ENCODE data around the gene SDK1.

- TF ChIP-seq POLR2A (IDR thresholded peaks at IDR 0.05) (no peak), CTCF (IDR thresholded peaks at IDR 0.05) (no peak)
Measured at GRCh38 chr7:4067476-4067760, 766.4 kb downstream of the SDK1 start.

All from uterus (tissue), 2 donors.